Stimulated activated naive CD4-positive, alpha-beta T cell treated with Interleukin-2 at 50 U/mL for 16 hours (primary cell): ENCODE measurements around the gene CD6.

ENCODE experiments used
- DNase-seq: peaks from one replicate; lab custom pipeline; 2025; lab: John Stamatoyannopoulos, UW

The CD6 gene, protein sequence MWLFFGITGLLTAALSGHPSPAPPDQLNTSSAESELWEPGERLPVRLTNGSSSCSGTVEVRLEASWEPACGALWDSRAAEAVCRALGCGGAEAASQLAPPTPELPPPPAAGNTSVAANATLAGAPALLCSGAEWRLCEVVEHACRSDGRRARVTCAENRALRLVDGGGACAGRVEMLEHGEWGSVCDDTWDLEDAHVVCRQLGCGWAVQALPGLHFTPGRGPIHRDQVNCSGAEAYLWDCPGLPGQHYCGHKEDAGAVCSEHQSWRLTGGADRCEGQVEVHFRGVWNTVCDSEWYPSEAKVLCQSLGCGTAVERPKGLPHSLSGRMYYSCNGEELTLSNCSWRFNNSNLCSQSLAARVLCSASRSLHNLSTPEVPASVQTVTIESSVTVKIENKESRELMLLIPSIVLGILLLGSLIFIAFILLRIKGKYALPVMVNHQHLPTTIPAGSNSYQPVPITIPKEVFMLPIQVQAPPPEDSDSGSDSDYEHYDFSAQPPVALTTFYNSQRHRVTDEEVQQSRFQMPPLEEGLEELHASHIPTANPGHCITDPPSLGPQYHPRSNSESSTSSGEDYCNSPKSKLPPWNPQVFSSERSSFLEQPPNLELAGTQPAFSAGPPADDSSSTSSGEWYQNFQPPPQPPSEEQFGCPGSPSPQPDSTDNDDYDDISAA

DNA sequence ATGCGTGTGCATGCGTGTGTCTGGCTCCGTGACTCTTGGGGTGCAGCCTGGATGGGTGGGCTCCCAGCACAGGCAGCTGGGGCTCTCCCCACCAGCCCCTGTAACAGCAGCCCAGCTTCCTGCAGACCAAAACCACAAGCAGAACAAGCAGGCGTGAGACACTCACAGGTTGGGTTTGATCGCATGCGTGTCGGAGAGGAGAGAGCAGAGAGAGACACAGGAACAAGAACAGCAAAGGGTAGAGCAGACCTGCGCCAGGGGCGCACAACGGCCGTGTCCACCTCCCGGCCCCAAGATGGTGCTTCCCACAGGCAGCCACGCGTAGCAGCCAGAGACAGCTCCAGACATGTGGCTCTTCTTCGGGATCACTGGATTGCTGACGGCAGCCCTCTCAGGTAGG, at the start of gene CD6:
Gene CD6 (plus strand): TSS at position 161 of the 400 bp plus-strand sequence. CDS start 186 bp downstream, at position 347.
- peak; percentile 70 for DNase-seq

DNA sequence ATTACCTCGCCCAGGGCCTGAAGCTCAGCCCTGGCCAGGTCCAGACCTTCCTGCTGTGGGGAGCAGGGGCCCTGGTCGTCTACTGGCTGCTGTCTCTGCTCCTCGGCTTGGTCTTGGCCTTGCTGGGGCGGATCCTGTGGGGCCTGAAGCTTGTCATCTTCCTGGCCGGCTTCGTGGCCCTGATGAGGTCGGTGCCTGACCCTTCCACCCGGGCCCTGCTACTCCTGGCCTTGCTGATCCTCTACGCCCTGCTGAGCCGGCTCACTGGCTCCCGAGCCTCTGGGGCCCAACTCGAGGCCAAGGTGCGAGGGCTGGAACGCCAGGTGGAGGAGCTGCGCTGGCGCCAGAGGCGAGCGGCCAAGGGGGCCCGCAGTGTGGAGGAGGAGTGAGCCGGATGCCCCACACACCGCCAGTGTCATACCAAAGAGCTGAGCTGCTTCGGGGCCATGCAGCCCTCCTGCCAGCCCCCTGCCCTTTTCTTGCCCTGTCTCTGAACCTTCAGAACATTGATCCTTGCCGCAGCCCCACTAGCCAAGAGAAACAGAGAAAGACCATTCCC, 49.6 kb upstream of the CD6 start:
- DNase-seq = no peak

GRCh38 chr11:60922906-60923305, 48.6 kb upstream of the CD6 start:
- DNase-seq = no peak

- DNase-seq = no peak
These were observed 48.2 kb upstream of the CD6 start for GRCh38 chr11:60923326-60923725.

DNA sequence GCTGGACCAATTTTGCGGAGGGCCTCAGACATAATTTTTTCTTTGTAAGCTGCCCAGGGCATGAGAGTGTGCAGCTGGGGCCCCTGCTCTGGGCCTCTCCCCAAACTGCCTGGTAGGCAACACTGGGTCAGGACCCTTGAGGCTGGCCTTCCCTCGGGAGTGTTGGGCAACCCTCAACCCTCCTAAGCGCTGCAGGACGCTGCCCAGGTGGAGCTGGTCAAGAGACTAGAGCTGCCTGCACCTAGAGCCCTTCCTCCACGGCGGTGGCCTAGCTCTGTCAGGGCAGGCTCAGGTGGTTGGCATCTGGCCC, 47.7 kb upstream of the CD6 start:
- no peak for DNase-seq

DNA sequence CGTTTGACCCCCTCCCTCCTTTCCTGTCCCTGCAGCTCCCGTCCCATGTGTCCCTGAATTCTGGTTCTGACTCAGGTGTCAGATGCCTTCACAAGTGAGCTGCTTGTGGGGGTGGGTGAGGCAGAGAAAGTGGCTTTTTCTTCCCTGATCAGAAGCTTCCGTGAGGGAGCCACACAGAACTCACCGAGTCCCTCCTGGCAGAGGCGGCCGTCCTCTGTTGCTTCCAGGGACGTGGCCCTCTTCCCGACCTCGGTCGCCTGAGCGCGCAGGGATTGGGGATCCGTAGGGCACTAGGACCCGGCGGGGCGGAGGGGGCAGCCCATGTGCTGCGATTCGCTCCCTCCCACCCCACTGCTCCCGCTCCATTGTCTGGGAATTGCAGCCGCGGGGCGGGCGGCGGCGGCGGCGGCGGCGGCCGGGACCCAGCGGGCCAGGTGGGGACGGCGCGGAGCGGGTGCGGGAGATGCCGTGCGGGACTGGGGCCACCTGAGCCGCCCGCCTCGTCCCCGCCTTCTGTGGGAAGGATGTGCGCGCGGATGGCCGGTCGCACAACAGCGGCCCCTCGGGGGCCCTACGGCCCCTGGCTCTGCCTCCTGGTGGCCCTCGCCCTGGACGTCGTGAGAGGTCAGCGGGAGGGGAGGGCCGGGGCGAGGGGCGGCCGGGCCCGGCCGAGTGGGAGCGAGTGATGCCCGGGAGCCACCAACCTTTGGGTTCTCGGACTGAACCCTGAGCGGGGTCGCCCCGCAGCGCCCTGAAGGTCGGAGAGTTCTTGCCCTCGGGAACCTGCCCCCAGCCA, 47.2 kb upstream of the CD6 start, which contains the start of gene TMEM132A:
Gene TMEM132A (plus strand): TSS at position 351 of the 796 bp plus-strand sequence. CDS start 174 bp downstream, at position 525.
- DNase-seq = no peak

- no peak for DNase-seq
These were observed 46.3 kb upstream of the CD6 start for GRCh38 chr11:60924906-60925853.

GRCh38 chr11:60925868-60926267, 45.6 kb upstream of the CD6 start:
- DNase-seq = no peak

- no peak for DNase-seq
These were observed 45.0 kb upstream of the CD6 start for GRCh38 chr11:60926500-60926899.

DNA sequence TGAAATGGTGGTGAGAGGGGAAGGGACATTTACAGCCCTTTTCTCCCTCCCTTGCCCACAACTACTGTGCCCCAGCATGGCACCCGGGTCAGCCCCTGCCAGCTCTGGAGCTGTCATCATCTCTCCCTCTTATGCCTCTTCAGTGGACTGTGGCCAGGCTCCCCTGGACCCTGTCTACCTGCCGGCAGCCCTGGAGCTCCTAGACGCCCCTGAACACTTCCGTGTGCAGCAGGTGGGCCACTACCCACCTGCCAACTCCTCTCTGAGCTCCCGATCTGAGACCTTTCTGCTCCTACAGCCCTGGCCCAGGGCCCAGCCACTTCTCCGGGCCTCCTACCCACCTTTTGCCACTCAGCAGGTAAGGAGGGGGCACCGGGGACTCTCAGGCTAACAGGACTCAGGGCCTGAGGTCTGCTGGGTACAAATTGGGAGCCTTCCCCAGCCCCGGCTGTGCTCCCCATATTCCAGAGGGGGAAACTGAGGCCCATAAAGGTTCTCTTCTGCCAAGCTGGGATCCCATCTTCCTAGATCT, 44.4 kb upstream of the CD6 start:
- no peak for DNase-seq

GRCh38 chr11:60927600-60927999, 43.9 kb upstream of the CD6 start:
- DNase-seq = no peak

DNA sequence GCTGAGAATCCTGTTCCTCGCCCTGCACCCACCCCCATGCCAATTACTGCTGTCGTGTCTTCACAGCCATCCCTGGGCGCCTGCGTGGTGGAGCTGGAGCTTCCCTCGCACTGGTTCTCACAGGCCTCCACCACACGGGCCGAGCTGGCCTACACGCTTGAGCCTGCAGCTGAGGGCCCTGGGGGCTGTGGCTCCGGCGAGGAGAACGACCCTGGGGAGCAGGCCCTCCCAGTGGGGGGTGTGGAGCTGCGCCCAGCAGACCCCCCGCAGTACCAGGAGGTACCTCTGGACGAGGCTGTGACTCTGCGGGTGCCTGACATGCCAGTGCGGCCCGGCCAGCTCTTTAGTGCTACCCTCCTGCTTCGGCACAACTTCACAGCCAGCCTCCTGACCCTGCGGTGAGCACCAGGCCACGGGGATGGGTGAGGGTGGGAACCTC, 42.9 kb upstream of the CD6 start:
- DNase-seq = no peak

DNA sequence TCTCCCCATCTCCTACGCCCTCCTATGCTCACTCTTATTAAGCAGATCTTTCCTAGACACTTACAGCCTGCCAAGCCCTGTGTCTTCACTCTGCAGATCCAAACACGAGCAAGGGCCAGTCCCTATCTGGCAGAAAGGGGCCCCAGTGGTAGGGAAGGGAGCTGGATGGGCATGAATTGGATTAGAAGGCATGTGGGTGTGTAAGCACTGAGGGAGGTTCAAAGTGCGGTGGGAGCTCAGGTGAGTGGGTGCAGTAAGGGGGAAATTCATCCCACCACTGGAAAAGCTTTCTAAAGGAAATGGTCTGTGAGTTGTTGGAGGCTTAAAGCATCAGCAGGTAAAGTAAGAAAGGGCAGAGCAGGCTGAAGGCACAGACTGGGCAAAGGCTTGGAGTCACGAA, 41.7 kb upstream of the CD6 start:
- DNase-seq = no peak

- no peak for DNase-seq
These were observed 41.1 kb upstream of the CD6 start for GRCh38 chr11:60930394-60930793.

DNA sequence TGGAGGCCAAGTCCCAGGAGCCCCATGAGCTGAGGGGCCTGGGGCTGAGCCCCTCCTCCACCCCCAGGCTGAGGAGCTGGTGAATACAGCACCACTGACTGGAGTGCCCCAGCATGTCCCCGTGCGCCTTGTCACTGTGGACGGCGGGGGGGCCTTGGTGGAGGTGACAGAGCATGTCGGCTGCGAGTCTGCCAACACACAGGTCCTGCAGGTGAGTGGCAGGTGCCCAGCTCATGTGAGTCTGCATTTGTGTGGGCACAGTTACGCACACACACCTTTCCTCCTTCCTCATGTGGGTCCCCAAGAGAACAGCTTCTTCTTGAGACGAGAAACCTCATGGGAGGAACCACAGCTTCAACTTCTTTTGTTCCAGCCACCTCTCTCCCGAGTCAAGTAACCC, 39.6 kb upstream of the CD6 start:
- DNase-seq = no peak

DNA sequence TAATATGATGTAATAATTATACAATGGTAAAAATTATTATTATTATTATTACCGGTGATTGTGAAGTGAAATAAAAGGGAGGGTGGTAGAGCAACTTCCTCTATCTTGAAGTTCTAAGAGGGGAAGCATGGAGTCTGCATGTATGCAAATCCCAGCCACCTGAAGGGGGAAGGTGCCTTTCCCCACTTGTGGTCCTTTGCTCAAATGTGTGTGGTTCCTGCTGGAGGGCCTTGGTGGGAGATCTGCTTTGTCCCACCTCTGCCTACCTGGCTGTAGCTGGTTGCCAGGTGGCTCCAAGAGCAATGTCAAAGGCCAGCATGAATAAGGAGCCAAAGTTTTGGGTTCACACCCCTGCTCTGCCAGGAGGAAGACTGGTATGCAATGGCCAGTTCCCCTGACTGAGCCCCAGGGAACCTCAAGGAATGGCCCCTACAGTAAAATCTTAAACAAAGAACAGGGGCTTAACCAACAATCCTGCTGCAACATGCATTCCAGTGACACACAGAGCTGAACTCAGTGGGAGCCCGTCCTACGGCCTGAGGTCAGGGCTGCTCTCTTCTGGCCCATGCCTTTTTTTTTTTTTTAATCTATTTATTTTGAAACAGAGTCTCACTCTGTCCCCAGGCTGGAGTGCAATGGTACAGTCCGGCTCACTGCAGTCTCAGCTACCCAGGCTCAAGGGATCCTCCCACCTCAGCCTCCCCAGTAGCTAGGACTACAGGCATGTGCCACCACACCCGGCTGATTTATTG, 38.7 kb upstream of the CD6 start:
- DNase-seq = no peak

GRCh38 chr11:60933416-60934123, 37.9 kb upstream of the CD6 start:
- DNase-seq = no peak

DNA sequence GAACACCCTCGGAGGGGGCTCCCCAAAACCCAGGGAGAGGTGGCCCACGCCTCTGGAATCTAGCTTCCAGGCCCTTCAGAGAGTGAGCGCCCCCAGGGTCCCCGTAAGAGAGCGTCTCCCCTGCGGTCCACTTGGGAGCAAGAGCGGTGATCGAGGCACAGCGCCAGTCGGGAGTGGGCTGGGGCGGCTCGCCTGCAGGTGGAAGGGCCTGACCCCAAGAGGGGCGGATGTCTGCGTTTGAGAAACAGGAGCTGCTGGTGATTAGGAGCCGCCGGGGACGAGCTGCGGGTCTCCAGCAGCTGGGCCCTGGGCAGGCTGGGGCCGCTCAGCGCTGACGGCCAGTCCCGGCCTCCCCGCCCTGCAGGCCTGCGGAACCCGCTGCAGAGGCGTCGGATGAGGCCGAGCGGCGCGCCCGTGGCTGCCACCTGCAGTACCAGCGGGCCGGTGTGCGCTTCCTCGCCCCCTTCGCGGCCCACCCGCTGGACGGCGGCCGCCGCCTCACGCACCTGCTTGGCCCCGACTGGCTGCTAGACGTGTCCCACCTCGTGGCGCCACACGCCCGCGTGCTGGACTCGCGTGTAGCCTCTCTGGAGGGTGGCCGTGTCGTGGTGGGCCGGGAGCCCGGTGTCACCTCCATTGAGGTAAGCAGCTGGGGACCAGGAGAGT, 37.2 kb upstream of the CD6 start:
- DNase-seq = no peak
